GM12864 (cell line): ENCODE data around the gene UBE2D1.

ENCODE experiments used
- DNase-seq: peaks from one replicate; pipeline ENCODE4 v3.0.0-alpha.2; 2011; ENCODE audit warnings: low read depth
- H3K4me3 ChIP-seq: 2 replicates; pipeline ENCODE4 v1.5.1; 2011; ENCODE audit warnings: mild to moderate bottlenecking, low read depth, low read length, control low read depth
- TF ChIP-seq, protein P1 (sequence below): IDR thresholded peaks from 2 replicates; pipeline ENCODE4 v1.5.1; 2011; ENCODE audit warnings: low read depth, mild to moderate bottlenecking, moderate library complexity, low read length, control low read depth, inconsistent platforms; ENCODE audit errors: missing control alignments

The UBE2D1 gene

DNA sequence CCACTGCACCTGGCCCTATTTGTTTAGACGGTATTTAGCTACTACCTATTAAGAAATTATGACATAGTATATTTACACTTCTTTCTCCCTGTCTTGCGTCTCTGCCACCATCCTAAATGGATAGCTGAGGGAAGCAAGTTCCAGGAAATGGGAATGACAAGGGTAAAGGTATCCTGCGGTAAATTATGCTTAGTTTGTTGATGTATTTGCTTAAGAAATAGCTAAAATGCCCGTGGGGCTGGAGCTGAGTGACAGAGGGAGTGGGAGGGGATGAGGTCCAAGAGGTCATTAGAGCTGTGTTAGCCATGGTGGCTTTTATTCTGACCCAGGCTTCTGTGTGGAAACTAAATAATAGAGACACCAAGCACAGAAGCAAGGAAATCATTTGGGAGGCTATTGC, 29.0 kb upstream of the UBE2D1 start:
- H3K4me3 ChIP-seq: no peak overlapping the region
- no peak for DNase-seq
- TF ChIP-seq, protein P1, sequence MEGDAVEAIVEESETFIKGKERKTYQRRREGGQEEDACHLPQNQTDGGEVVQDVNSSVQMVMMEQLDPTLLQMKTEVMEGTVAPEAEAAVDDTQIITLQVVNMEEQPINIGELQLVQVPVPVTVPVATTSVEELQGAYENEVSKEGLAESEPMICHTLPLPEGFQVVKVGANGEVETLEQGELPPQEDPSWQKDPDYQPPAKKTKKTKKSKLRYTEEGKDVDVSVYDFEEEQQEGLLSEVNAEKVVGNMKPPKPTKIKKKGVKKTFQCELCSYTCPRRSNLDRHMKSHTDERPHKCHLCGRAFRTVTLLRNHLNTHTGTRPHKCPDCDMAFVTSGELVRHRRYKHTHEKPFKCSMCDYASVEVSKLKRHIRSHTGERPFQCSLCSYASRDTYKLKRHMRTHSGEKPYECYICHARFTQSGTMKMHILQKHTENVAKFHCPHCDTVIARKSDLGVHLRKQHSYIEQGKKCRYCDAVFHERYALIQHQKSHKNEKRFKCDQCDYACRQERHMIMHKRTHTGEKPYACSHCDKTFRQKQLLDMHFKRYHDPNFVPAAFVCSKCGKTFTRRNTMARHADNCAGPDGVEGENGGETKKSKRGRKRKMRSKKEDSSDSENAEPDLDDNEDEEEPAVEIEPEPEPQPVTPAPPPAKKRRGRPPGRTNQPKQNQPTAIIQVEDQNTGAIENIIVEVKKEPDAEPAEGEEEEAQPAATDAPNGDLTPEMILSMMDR: no peak

DNA sequence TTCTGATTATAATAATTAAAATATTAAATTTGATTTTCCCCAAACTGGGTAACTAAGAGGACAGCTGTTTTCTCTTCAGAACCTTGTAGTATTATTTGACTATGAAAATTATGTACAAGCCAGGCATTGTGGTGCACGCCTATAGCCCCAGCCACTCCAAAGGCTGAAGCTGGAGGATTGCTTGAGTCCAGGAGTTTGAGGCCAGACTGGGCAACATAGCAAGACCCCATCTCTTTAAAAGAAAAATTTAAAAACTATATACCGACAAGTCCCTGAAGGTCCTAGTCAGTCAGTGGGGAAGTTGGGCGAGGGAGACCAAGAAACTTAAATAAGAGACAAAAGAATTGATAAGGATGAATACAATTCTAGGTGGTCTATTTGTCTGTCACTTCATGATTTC, 27.1 kb upstream of the UBE2D1 start:
- TF ChIP-seq, protein P1: no peak
- no peak overlapping the region for H3K4me3 ChIP-seq
- no peak for DNase-seq

DNA sequence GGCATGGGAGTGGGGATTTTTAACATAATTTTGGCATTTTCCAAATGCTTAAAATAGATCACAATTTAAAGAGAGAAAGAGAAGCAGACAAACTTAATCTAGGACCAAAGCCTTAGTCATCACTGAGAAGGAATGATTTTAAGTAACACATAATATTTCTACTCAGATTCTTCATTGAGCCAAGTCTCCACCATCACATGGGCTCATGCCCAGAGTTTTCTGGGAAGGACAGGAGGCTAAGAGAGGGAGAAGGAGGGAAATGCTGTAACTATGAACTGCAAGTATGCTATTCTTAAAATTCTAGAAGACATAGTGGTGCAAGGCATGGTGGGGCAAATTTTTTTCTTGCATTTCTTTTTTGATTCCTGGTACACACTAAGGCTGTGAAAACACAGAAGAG, 23.8 kb upstream of the UBE2D1 start:
- DNase-seq: no peak
- no peak overlapping the region for H3K4me3 ChIP-seq
- TF ChIP-seq, protein P1: no peak

DNA sequence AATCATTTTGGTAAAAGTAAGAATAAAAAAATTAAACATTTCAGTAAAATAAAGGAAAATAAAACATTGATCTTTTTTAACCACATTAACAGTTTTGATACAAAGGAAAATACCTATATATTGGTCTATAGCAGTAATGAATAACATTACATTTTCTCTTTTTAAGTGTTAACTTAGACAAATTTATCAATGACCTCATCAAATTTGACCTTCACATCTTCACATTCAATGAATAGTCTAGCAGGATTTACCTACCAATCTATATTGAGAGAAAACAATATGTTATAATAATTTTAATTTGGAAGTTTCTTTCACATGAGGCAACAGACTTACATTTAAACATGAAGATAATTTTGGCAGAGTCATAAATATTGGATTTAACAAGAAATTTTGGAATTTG, 17.9 kb upstream of the UBE2D1 start:
- no peak overlapping the region for H3K4me3 ChIP-seq

DNA sequence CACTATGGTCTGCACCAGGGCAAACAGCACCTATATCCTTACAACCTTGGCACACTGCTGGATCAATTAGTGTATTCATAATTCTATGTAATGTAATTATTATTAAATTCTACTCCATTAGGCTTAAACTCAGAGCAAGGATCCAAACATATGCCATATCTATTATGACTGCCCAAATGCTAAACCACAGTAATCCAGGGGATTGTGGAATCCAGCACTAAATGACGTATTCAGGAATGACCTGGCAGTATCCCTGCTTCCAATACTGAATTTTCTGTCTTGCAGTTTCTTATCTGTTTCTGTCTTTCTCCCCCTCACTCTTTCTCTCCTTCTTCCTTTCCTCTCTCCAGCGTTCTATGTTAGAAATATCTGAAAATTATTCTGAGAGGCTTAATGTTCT, 16.5 kb upstream of the UBE2D1 start:
- TF ChIP-seq, protein P1: no peak
- DNase-seq: no peak

More for the DNA sequence above, 17.9 kb upstream of the UBE2D1 start:
- DNase-seq: no peak
- TF ChIP-seq, protein P1: no peak

DNA sequence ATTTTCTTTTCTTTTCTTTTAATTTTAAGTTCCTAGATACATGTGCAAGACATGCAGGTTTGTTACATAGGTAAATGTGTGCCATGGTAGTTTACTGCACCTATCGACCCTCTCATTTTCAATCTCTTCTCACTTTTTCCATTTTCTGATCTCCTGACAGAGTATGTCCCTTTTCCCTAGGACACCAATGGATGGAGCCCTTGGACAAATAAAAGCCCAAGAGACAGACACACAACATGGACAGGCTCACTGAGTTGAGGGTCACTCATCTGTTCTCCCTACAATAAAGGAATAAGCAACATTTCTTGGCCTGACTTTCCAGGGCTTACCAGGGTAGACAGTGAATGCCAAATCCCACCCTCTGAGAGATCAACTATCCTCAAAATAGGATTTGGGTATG, 15.2 kb upstream of the UBE2D1 start:
- no peak overlapping the region for H3K4me3 ChIP-seq
- TF ChIP-seq, protein P1: no peak
- DNase-seq: no peak

More for the DNA sequence above, 16.5 kb upstream of the UBE2D1 start:
- H3K4me3 ChIP-seq: no peak overlapping the region

DNA sequence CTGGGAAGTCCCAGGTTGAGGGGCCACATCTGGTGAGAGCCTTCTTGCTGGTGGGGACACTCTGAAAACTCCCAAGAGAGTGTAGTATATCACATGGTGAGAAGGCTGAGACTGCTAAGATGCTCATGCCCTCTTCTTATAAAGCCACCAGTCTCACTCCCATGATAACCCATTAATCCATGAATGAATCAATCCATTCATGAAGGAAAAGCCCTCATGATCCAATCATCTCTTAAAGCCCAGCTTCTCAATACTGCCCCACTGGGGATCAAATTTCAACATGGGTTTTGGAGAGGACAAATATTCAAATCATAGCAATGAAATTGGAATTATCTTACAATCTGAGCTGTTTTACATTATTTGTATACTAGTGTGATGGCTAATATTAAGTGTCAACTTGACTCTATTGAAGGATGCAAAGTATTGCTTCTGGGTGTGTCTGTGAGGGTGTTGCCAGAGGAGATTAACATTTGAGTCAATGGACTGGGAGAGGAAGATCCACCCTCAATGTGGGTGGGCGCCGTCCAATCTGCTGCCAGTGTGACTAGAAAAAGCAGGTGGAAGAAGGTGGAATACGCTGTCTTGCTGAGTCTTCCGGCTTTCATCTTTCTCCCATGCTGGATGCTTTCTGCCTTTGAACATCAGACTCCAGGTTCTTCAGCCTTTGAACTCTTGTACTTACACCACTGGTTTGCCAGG, 14.3 kb upstream of the UBE2D1 start:
- DNase-seq: no peak
- no peak overlapping the region for H3K4me3 ChIP-seq
- TF ChIP-seq, protein P1: no peak
